ENCODE data around the gene HAGHL. TPM values are rescaled to one million over a fixed set of nuclear protein-coding genes. Genes with fewer than 3 reads are reported as not detected.
A peak's percentile ranks its signal among the peaks of the same experiment; 100 is the strongest.

HAGHL gene
- total and polyA plus RNA-seq, 2 of the 8 experiments (the other 6 are each of a cell fraction or from before 2014, with no cell fraction given), result 26.6 to 26.9 TPM

DNA sequence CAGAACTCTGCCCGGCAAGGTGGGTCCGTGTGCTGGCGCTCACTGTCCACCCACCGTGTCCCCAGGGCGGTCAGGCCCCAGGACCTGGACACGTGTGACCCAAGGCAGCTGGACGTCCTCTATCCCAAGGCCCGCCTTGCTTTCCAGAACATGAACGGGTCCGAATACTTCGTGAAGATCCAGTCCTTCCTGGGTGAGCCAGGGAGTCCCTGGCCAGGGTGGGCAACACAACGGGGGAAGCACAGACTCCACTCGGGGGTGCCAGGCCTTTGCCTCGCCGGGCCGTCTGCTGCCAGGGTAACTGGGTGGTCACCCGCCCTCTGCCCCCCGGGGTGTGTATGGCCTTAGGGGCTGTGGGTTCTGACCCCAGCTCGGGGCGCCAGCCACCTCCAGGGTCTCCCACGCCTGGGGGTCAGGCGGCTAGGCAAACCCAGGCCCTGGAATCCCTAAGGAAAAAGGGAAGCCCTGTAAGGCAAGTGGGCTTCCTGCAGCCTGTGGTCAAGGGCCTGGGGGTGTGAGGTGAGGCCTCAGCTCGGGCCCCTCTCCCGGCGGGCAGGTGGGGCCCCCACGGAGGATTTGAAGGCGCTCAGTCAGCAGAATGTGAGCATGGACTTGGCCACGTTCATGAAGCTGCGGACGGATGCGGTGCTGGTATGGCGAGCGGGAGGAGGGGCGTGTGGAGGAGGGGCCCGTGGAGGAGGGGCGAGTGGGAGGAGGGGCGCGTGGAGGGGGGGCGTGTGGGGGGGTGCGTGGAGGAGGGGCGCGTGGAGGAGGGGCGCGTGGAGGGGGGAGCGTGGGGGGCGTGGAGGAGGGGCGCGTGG, 40.1 kb downstream of the HAGHL start:
- WGBS, 2 experiments (ENCODE audit: extremely low coverage in 1 of 2, insufficient coverage in 1 of 2, insufficient read length in 1 of 2, insufficient replicate concordance in 2 of 2, low coverage in 1 of 2, low lambda C conversion rate in 2 of 2, missing lambda C conversion rate in 1 of 2), result 93% methylated on average over 32 of the region's 48 CpGs; no CpG with 5 or more reads in 1 of the 2 experiments
- Histone ChIP-seq H2BK120ac (replicated peaks; ENCODE audit: low read depth, low read length) (no peak overlapping the region), H2BK15ac (ENCODE audit: low read length) (no peak overlapping the region), H4K8ac (ENCODE audit: extremely low read depth, insufficient read depth, low read length) (no peak overlapping the region), H4K20me1 (replicated peaks in 1 of 2; ENCODE audit: control insufficient read depth in 1 of 2, insufficient read depth in 2 of 2, low read length in 2 of 2) (no peaks in the 10 kb centered on the region), H3K23me2 (ENCODE audit: low read depth, low read length) (no peaks in the 10 kb centered on the region; the same call in 1 of the 2 replicates), H2AFZ (ENCODE audit: low read length) (no peak overlapping the region), H3K79me1 (ENCODE audit: low read depth, low read length) (no peaks in the 10 kb centered on the region), H3K4me3 (ENCODE audit: extremely low read depth in 1 of 4, insufficient read depth in 2 of 4, low read depth in 3 of 4, low read length in 4 of 4) (no peak overlapping the region), H3K4me2 (ENCODE audit: insufficient read depth in 1 of 2, low read depth in 2 of 2, low read length in 2 of 2) (no peak overlapping the region), H2AK5ac (ENCODE audit: low read depth, low read length) (no peak overlapping the region), H4K5ac (ENCODE audit: insufficient read length, low read depth, low read length) (no peak overlapping the region), H3K9me3 (ENCODE audit: insufficient read depth in 2 of 2, low read depth in 1 of 2, low read length in 1 of 2) (no peaks in the 10 kb centered on the region), H4K91ac (replicated peaks; ENCODE audit: insufficient read length, low read length) (no peak overlapping the region), H3K56ac (replicated peaks; ENCODE audit: insufficient read length, low read depth, low read length) (no peak overlapping the region), H3K79me2 (ENCODE audit: control insufficient read depth in 1 of 2, insufficient read depth in 2 of 2, low read length in 2 of 2) (no peaks in the 10 kb centered on the region), H3K23ac (ENCODE audit: insufficient read length) (no peak overlapping the region), H3K27ac (ENCODE audit: low read depth, low read length) (no peak overlapping the region), H3K9ac (replicated peaks in 1 of 4; ENCODE audit: extremely low read depth in 1 of 4, low read depth in 3 of 4, low read length in 3 of 4) (no peak overlapping the region), H3K36me3 (ENCODE audit: control insufficient read depth in 2 of 4, insufficient read depth in 4 of 4, low read length in 3 of 4) (no peaks in the 10 kb centered on the region), H3K14ac (ENCODE audit: insufficient read length) (no peak overlapping the region), H2BK20ac (ENCODE audit: low read length) (no peak overlapping the region), H3K27me3 (replicated peaks in 1 of 4; ENCODE audit: control insufficient read depth in 3 of 4, extremely low read depth in 1 of 4, insufficient read depth in 3 of 4, low read length in 3 of 4) (no peaks in the 10 kb centered on the region), H2BK5ac (ENCODE audit: low read depth, low read length) (no peak overlapping the region), H3K4me1 (replicated peaks in 1 of 4; ENCODE audit: control insufficient read depth in 3 of 4, insufficient read depth in 4 of 4, low read length in 3 of 4) (peaks cover 0 to 9% (median 6%) of the 10 kb centered on the region in 4 experiments; a peak in 5 of 7 replicates), H2BK12ac (ENCODE audit: low read depth, low read length) (0 out of 2 replicates have a peak overlapping the region, but pooled peaks have one; percentile 7), H3K4ac (replicated peaks; ENCODE audit: insufficient read length, low read depth, low read length) (no peak overlapping the region), H3K18ac (ENCODE audit: extremely low read depth, low read length) (no peak overlapping the region)
- ChIA-PET POLR2A (ENCODE audit: partially characterized antibody) (interaction anchor here (1.2 to 1.8 kb wide), 2 partner anchors 35 to 51 kb away, joined by 3 read pairs; no protein-coding TSS in a partner anchor), CTCF (ENCODE audit: partially characterized antibody) (interaction anchor here (1.1 to 1.7 kb wide), 5 partner anchors 18 to 51 kb away, joined by 3 to 7 read pairs (median 4); no protein-coding TSS in a partner anchor)
- DNase-seq (ENCODE audit: low read depth in 1 of 2, low spot score in 2 of 2), result no peak
- TF ChIP-seq, protein P1, sequence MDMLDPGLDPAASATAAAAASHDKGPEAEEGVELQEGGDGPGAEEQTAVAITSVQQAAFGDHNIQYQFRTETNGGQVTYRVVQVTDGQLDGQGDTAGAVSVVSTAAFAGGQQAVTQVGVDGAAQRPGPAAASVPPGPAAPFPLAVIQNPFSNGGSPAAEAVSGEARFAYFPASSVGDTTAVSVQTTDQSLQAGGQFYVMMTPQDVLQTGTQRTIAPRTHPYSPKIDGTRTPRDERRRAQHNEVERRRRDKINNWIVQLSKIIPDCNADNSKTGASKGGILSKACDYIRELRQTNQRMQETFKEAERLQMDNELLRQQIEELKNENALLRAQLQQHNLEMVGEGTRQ (IDR thresholded peaks at IDR 0.05; ENCODE audit: low read length), result no peak
- TF ChIP-seq CBX5 (IDR thresholded peaks at IDR 0.05; ENCODE audit: low read depth, low read length) (no peak), CHD1 (IDR thresholded peaks at IDR 0.05; ENCODE audit: low read depth, low read length) (no peak), HDAC2 (IDR thresholded peaks at IDR 0.05; ENCODE audit: borderline replicate concordance in 1 of 2, low read depth in 2 of 2, low read length in 2 of 2) (no peak), NRF1 (IDR thresholded peaks at IDR 0.05; ENCODE audit: low read depth, low read length) (no peak), CREB1 (IDR thresholded peaks at IDR 0.05) (no peak), TAF1 (IDR thresholded peaks at IDR 0.05; ENCODE audit: low read depth, low read length) (no peak), SIX5 (IDR thresholded peaks at IDR 0.05; ENCODE audit: low read depth, low read length) (no peak)
- TF ChIP-seq, protein P2, sequence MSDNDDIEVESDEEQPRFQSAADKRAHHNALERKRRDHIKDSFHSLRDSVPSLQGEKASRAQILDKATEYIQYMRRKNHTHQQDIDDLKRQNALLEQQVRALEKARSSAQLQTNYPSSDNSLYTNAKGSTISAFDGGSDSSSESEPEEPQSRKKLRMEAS (IDR thresholded peaks at IDR 0.05), result no peak
- no peak for FAIRE-seq

Data from H1 (cell line).